ENCODE results near the gene ADGRF3. TPM values are rescaled to one million over a fixed set of nuclear protein-coding genes. Genes with fewer than 3 reads are reported as not detected.

Gene ADGRF3
- total RNA-seq = not detected

GRCh38 chr2:26346454-26347053 lies at the start of gene ADGRF3:
ADGRF3 (minus strand) TSS chr2:26346789; CDS start chr2:26346234, 555 bp downstream.
- no peak for TF ChIP-seq CTCF (IDR thresholded peaks at IDR 0.05; ENCODE audit: low read depth)

- no peak for TF ChIP-seq CTCF (IDR thresholded peaks at IDR 0.05; ENCODE audit: low read depth)
Observed at GRCh38 chr2:26395394-26395793, 48.8 kb upstream of the ADGRF3 start.

GRCh38 chr2:26394694-26395093 lies 48.1 kb upstream of the ADGRF3 start:
- no peak for TF ChIP-seq CTCF (IDR thresholded peaks at IDR 0.05; ENCODE audit: low read depth)

GRCh38 chr2:26387189-26387588 lies 40.6 kb upstream of the ADGRF3 start:
- no peak for TF ChIP-seq CTCF (IDR thresholded peaks at IDR 0.05; ENCODE audit: low read depth)

- no peak for TF ChIP-seq CTCF (IDR thresholded peaks at IDR 0.05; ENCODE audit: low read depth)
Observed at GRCh38 chr2:26384597-26384996, 38.0 kb upstream of the ADGRF3 start.

- TF ChIP-seq CTCF (IDR thresholded peaks at IDR 0.05; ENCODE audit: low read depth) = no peak
Observed at GRCh38 chr2:26384183-26384582, 37.6 kb upstream of the ADGRF3 start.

GRCh38 chr2:26382564-26382963 lies 36.0 kb upstream of the ADGRF3 start:
- TF ChIP-seq CTCF (IDR thresholded peaks at IDR 0.05; ENCODE audit: low read depth) = no peak

All from subcutaneous adipose tissue (tissue), 4 donors.